HG03108 (cell line): Measurements from ENCODE around the gene SLC13A3.

Experiments used
- ATAC-seq: cut with Tn5 transposase; IDR thresholded peaks from one replicate; pipeline ENCODE4 v1.9.1; 2021; ENCODE audit warnings: moderate library complexity; ENCODE audit not compliant: unreplicated experiment

Gene SLC13A3

DNA sequence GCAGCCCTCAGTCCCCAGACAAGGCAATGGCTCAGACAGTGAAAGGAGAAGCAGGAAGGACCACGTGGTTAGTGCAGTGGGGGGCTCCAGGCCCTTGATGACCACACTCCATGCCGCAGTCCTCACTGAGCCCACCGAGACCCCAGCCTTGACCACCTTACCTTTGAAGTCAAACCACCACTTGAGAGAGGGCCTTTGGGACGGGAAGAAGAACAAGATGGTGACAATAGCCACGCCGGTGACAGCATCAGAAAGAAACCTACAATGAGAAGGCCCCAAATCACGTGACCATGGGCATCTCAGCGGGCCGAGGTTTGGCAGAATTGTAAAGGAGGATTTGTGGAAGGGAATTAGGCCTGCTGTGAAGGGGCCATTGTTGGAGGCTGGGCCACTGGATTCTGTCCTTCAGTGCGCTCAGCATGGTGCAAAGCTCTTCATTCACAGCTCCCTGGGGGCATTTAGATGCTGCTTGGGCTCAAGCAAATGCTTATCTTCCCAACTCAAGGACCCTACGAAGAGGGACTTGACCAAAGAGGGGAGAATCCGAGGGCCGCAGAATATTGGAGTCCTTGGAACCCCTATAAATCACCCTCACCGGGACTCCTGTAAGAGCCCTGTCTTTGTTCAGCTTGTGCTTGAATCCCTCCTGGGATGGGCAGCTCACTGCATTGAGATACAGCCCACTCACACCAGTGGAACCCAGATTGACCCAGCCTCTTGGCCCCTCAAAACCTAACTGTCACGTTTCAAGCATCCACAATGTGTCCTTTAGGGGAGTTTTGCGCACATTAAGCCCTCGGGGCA, 67.6 kb downstream of the SLC13A3 start:
- no peak for ATAC-seq

DNA sequence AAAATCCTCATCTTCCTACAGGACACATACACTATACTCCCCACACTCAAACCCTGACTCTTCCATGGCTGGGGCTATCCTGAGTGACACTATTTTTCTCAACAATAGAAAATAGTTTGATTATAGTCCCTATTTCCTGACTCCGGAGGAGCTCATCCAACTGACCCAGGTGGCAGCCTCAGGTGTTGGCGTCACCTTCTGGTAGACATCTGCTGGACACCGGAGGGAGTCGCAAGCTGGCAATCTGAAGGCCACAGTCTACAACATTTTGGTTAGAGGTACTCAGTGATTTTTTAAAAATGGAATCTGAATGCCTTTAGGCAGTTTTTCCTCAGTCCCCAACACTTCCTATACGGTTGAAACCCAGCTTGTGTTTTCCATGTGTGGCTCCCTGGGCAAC, 68.6 kb downstream of the SLC13A3 start:
- no peak for ATAC-seq

DNA sequence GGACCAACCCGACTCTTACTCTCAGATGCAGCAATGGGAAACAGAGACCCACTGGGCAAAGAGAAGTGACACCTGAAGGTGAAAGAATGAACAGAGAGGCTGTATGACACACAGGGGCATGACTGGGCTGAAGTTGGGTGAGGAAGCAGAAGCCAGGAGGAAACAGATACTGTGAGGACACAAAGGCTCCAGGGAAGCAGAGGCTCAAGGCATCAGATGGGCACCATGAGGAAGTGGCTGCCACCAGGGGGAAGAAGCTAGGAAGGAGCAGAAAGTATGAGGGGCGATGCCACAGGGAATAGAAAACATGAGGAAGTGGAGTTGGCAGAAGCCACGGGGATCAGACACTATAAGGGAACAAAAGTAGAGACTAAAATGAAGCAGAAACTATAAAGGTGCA, 69.9 kb downstream of the SLC13A3 start:
- ATAC-seq = no peak

DNA sequence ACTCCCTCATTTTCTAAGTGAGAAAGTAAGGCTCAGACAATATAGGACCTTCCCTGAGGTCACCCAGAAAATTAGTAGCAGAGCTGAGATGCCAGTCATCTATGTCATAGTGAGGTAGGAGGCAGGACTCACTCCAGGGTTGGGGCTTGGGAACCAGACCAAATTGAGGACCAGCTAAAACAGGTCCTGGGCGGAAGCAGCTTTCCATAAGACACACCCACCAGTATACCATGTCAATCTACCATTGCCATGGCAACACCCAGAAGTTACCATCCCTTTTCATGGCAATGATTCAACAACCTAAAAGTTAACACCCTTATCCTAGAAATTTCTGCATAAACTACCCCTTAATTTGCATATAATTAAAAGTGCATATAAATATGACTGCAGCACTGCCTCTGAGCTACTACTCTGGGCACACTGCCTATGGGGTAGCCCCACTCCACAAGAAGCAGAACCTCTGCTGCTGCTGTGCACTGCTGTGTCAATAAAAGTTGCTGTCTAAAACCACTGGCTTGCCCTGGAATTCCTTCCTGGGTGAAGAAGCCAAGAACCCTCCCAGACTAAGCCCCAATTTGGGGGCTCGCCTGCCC, 70.5 kb downstream of the SLC13A3 start:
- no peak for ATAC-seq

DNA sequence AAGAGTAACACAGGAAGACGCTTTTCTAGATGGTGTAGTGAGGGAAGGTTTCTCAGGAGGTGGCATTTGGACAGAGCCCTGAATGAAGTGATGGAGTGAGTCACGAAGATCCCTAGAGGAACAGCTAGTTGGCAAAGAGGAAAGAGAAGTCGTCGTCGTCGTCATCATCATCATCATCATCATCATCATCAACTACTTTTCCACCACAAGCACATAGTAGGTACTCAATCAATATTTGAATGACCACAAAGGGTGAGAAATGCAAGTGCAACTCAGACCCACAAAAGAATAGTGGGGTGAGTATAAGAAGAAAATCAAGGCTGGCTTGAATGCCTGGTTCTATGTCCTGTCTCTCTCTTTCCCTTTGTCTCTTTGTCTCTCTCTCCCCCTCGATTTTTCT, 72.5 kb downstream of the SLC13A3 start:
- ATAC-seq = no peak

DNA sequence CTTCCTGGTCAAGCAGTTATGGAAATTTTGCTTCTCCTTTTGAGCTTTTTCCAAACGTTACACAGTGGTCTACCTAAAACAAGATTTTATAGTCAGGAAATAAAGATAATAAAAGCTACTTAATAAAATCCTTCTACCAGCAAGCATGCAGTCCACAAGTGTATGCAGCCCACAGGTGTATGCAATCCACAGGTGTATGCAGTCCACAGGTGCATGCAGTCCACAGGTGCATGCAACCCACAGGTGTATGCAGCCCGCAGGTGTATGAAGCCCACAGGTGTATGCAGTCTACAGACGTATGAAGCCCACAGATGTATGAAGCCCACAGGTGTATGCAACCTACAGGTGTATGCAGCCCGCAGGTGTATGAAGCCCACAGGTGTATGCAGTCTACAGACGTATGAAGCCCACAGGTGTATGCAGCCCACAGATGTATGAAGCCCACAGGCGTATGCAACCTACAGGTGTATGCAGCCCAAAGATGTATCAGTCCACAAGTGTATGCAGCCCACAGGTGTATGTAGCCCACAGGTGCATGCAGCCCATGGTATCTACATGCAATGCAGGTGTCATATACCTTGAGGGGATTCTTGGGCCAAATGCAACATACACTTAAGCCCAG, 74.4 kb downstream of the SLC13A3 start:
- ATAC-seq = no peak

DNA sequence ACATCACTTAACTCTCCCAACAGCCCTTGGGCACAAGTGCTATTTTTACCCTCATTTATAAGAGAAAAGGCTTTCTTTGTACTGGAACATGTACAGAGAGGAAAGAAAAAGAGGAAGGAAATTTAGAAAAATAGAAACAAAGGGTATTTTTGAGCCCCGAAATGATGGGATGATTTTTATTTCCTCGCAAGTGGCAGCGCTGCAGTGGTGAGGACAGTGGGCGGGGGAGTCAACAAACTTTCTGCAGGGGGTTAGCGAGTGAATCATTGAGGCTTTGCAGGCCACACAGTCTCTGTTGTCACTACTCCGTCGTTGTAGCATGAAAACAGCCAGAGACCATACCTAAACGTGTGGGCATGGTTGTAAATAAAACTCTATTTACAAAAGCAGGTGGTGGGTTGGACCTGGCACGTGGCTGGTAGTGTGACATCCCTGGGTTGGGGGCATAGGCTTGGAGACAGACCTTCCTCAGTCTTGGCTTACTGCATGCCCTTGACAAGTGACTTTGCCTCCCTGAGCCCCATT, 75.3 kb downstream of the SLC13A3 start:
- no peak for ATAC-seq

DNA sequence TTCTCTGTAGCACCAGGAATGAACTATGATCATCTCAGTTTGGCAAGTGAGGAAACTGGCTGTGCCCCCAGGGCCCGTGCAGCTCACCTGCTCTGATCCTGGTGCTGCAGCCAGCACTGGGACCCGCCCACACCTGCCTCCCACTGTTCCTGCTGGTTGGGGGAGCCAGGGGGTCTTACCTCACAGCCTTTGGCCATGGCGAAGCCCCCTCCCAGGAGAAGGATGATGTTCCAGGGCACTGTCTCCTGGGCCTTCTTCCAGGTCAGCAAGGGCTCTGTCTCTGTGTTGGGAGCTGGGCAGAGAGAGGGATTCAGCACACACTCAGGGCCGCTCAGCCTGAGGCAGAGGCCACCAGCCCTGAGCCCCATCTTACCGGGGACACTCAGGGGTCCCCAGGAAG, 75.9 kb downstream of the SLC13A3 start:
- no peak for ATAC-seq

DNA sequence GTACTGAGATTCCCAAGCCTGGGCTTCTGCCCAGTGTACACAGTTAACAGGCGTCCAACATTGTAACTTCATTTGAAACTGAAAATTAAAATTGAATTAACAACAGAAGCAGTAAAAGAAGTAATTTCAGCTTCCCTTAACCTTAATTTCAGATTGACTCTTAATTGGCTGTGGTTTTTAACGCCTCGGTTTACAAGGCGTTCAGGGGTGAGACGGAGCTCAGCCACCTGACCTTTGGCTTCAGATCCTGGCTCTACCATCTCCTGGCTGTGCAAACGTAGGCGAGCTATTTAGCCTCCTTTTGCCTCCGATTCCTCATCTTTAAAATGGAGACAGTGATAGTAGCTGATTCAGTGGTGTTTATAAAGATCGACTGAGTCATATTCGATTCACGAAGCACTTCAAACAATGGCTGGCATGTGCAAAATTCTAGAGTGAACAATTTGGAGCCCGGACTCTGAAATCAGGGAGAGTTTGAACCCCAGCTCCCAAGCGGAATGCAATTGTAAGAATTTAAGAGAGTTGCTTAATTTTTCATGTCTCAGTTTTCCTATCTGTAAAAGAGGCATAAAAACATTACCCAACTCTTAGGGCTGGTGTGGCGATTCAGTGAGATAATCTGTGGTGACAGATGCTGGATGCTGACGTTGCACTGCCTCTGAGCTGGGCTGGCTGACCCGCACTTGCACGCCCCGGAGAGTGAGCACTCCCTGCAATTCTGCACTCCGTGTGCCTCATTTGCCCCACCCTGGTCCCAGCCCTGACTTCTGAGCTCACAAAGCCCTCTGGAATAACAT, 77.3 kb downstream of the SLC13A3 start:
- ATAC-seq = no peak

DNA sequence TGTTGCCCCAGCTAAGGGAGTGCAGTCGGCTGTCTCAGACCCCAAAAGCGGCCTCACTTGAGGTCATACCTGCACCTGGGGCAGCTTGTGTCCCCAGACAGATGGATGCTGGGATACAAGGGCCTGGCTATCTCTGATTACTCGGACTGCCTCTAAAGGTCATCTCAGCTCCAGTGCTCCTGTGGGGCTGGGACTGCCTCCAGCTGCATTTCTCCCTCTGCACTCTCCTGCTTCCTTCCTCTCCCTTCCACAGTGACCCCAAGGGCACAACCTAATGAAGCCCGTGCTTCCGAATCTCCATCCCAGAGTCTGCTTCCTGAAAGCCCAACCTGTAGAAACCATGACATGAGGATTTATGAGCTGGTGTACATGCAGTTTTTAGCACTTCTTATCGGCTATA, 78.0 kb downstream of the SLC13A3 start:
- no peak for ATAC-seq

DNA sequence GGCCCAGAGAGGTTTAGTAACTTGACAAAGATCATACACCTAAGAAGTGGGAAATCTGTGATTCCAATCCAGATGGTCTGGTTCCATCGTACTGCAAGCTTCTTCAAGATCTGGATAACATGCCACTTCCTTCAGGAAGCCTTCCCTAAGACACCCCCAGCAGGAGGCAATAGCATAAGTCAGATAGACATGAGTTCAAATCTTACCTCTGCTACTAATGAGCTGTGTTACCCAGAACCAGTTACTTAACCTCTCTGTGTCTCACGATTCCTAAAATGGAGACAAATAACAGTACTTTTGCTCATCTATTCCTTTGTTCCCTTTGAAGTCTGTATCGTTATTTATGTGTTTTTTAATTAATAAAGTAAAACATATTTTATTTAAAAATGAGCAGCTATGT, 78.5 kb downstream of the SLC13A3 start:
- ATAC-seq = no peak

DNA sequence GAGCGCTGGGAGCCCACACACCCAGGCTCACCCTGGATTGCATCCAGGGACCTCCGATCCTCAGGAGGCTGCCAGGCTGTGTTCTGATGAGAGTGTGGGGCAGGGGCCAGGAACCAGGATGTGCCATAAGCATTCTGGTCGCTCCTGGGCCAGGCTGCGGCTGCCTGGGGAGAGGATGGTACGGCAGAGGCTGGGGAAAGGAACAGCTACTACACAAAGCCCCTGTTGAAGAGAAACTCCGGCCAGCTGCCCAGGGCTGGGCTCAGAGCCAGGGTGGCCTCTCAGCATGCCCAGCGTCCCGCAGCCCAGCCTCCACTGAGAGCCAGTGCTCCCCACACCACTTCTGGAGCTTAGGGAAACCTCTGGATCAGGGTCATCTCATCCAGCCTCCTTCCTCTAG, 79.1 kb downstream of the SLC13A3 start:
- ATAC-seq = no peak

DNA sequence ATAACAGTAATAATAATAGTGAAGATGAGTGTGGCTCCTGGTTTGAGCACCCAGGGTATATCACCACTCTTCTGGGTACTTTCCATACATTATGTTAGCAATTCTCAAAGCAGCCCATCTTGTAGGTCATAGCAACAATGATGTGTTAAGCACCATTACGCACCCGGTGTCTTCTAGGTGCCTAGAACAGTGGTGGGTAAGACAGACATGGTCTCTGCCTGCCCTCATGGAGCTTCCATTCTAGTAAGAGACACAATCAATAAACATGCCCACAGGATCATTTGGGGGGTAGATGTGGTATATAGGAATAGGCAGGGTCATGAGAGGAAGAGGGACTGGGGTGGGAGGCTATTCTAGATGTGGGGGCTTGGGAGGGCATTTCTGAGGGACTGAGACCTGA, 79.8 kb downstream of the SLC13A3 start:
- no peak for ATAC-seq

DNA sequence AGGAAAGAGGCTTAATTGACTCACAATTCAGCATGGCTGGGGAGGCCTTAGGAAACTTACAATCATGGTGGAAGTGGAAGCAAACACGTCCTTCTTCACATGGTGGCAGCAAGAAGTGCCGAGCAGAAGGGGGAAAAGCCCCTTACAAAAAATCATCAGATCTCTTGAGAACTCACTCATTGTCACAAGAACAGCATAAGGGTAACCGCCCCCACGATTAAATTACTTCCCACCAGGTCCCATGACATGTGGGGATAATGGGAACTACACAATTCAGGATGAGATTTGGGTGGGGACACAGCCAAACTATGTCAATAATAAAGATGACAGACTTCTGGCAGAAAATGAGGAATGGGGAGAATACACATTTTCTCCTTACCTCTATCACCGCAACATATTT, 80.3 kb downstream of the SLC13A3 start:
- ATAC-seq = no peak

DNA sequence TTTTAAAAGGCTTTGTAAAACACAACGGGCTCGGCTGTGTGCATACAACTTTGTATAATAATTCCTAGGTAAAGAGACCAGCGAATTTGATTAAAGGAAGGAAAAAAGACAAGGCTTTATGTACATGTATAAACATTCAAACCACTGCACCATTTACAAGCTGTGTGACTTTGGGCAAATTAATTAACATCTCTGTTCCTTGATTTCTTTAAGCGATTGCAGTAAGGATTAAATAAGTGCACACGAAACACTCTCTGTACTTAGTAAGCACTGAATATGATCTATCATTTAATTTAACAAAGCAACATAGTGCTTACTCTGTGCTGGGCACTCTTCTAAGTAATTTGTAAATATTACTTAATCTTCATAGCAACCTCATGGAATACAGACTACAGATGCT, 81.3 kb downstream of the SLC13A3 start:
- ATAC-seq = no peak

DNA sequence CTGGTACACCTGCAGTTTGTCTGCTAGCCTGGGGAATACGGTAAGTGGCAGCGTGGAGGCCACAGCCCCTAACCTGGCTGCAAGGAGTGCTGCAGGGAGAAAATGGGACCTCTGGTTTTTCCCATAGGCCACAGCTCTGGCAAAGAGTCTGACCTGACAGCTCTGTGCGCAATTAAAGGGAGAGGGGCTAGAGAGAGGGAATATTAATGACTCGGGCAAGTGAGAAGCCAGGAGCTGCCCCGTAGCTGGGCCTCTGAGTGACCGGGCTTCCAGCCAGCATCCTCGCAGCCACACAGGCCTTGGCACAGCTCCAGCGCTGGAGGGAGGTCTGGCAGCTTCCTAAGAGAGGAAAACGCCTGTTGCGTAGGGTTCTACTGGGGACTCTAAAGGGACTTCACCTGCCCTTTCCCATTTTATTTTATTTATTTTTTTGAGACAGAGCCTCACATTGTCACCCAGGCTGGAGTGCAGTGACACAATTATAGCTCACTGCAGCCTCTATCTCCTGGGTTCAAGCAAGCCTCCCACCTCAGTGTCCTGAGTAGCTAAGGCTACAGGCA, 82.6 kb downstream of the SLC13A3 start:
- no peak for ATAC-seq

DNA sequence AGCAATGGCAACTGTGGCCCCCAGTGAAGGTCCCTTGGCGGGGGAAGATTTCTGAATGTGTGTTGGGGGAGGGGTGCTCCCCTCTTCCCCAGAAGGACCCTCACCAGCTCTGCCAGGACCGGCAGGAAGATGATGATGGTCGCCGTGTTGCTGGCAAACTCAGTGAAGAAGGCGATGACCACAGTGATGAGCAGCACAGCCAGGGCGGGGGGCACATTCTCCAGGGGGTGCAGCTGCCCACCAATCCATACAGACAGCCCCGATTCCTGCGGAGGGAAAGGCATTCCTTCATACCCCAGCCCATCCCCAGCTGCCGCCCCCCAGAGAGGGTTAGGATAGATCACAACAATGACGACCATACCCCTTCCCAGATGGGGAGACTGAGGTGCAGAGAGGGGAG, 85.1 kb downstream of the SLC13A3 start:
- ATAC-seq = no peak

DNA sequence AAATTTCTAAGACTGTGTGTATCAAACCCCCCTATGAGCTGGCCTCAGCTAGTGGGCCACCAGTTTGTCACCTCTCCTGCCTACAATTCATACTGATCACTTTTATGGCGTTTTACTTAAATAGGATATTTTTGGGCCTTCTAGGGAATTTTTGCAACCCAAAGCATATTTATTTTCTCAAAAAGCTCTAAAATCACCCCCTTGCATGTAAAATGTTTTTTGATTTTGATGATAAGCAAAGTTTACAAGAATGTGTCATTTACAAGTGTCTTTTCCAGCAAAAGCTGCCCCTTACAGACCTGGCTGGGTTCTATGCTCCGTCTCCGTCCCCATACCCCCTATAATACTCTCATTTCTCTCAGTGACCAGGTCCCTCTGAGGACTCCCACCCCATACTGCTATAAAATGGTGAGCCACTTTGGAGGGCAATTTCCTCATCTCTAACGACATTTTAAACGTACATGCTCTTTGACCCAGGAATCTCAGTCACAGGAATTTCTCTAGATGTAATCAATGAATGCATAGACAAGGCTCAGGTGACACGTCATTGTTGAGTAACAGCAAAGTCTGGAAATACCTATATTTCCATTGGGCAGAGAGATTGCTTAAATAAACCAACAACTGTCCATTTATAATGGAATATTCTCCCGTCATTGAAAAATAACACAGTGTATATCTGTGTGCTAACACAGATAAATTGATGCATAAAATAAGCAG, 86.9 kb downstream of the SLC13A3 start:
- ATAC-seq = no peak

DNA sequence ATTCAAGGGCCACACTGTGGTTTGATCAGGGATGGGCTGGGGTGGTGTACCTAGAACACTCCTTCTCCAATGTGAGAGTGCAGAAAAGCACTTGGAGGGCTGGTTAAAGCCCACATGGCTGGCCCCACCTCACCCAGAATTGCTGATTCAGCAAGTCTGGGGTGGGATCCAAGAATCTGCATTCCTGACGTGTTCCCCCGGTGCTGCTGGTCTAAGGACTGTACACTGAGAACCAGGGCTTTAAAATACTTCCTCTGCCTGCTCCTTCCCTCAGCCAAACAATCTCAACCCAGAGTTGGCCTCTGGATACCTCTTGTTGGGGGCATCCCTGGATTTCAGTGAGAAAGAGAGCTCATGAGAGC, 87.4 kb downstream of the SLC13A3 start:
- ATAC-seq = no peak

DNA sequence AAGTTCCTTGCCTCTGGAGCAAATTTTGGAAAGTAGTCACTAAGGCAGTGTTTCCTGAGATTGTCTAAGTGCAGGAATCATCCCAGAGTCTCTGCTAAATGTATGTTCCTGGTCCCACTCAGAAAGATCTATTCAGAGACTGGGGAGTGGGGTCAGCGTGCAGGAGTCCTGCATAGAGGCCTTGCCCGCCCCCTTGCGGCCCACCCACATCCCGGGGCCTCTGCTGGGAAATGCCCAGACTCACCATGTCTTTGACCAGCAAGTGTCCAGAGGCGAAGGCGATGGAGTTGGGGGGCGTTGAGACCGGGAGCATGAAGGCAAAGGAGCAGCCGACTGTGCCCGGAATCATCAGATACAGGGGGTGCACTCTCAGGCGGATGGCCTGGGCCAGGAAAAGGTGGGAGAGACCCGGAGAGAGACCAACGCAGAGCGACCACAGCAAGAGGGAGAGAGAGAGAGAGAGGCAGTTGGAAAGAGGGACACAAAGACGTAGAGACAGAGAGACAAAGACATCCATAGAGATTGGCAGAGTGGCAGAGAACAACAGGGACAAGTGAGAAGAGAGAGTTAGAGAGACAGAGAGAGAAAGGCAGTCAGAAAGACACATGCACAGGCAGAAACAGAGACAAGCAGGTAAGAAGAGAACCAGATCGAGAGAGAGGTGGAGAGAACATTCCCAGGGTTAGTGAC, 87.9 kb downstream of the SLC13A3 start:
- ATAC-seq = no peak
